HG02623 (cell line): ENCODE data around the gene ZNF813.
A peak's percentile ranks its signal among the peaks of the same experiment; 100 is the strongest.

Source experiments
- ATAC-seq: cut with Tn5 transposase; IDR thresholded peaks from one replicate; pipeline ENCODE4 v1.9.1; 2021; ENCODE audit warnings: moderate library complexity; ENCODE audit not compliant: unreplicated experiment

The ZNF813 gene

DNA sequence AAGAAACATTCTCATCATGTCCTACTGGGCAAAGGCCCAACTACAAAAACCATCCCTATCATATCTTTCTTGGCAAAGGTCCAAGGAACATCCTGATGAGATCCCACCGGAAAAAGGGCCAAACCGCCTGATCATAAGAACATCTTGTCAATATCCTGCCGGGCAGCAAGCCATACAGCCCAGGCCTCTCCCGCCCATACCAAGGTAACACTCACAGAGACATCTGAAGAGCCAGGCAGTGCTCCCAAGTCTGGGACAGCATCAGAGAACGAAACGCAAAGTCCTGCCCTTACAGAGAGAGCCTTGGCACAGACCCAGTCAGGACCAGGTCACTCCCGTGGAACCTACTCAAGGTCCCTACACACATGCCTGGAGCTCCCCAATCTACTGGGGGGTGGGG lies 51.9 kb downstream of the ZNF813 start:
- ATAC-seq, result no peak

DNA sequence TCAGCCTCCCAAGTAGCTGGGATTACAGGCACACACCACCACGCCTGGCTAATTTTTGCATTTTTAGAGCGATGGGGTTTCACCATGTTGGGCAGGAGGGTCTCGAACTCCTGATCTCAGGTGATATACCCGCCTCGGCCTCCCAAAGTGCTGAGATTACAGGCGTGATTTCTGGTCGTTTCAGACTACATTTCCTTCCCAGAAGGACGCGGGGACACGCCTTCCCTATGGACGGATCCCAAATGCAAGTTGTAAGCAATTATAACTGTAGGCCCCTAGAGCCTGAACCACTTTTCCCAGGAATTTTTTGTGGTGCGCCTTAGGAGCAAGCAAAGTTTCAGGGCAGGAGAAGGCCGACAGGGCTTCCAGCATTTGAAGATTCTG lies 52.6 kb downstream of the ZNF813 start:
- ATAC-seq, result no peak

DNA sequence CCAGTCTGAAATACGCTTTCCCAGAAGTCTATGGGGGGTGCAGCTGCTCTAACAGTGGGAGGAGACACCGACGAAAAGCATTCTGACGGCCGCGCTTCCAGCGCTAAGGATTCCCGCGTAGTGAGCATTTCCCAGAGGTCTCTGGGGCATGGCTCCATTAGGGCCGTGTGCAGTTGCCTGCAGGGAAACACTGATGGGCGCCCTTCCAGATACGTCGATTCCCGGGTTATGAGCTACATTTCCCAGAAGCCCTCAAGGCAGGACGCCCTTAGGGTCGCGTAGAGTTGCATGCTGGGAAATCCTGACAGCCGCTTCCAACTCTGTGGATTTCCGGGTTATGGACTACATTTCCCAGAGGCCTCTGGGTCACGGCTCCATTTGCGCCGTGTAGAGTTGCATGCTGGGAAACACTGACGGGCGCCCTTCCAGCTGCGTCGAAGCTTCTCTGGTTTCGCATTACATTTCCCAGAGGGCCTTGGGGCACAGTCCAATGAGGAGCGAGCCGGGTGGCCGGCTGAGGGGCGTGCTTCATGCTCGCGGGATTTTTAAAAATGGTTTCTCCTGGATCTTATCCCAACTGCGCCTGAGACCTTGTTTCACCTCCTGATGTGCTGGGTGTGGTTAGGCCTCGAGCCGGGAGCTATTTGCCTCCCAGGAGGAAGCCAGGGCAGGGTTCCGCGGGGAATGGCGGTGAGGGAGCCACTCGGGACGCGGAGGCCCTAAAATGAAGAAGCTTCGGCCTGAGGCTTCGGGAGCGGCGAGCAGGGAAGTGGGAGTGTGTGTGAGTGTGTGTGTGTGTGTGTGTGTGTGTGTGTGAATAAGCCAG lies 53.2 kb downstream of the ZNF813 start:
- peak; percentile 96 for ATAC-seq

DNA sequence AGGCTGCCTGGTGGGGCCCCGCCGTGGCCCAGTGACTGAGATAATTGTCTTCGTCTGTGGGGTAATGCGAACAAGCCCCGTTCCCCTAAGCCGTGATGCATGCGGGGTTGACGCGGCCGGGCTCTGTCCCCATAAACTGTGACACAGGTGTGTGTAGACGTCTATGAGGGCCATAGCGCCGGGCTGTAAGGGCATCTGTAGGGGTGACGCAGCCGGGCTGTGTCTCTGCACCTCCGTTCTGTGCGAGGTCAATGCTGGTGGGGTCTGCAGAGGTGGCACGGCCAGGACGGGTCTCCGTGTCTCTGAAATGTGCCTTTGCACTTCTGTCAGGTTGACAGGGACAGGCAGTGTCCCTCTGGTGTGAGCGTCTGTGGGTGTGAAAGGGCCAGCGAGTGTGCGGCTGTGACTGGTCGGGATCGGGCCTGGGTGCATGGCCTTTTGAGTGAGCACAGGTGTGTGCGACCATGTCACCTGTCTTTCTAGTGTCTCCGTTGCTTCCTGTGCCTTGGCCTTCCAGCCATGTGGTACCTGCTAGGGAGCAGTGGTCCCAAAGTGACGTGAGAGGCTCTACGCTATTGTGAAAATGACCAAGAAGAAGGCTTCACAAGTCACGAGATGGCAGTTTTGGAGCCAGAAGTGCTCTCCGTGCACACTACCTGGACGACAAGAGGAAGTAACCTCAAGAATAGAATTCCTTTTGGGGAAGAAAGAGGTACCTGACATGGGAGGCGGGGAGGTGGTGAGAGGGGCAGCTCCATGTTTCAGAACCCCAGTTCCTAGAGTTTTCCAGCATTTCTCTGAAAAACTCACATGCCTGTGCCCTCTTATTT lies 54.1 kb downstream of the ZNF813 start:
- no peak for ATAC-seq

DNA sequence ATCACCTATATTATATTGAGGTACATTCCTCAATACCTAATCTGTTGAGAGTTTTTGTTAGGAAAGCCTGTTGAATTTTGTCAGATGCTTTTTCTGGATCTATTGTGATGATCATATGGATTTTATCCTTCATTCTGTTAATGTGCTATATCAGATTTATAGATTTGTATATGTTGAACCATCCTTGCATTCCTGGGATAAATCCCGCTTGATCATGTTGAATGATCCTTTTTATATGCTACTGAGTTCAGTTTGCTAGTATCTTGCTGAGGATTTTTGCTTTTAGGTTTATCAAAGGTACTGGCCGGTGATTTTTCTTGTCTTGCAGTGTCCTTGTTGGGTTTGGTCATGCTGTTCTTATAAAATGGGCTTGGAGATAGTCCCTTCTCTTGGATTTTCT lies 58.4 kb downstream of the ZNF813 start:
- ATAC-seq, result no peak

GRCh38 chr19:53530622-53531021 lies 63.1 kb downstream of the ZNF813 start:
- no peak for ATAC-seq

GRCh38 chr19:53531457-53531856 lies 63.9 kb downstream of the ZNF813 start:
- ATAC-seq, result no peak

DNA sequence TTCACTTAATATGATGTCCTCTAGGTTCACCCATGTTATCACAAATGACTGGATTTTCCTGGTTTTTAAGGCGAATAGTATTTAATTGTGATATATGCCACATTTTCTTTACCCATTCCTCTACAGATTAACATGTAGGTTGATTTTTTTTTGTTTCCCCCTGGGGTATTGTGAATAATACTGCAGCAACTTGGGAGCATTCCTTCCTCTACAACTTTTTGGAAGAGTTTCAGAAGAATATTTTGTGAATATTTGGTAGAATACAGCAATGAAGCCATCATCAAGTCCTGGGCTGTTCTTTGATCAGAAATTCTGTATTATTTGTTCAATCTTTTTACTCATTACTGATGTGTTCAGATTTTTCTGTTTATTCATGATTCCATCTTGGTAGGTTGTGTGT lies 64.8 kb downstream of the ZNF813 start:
- no peak for ATAC-seq

DNA sequence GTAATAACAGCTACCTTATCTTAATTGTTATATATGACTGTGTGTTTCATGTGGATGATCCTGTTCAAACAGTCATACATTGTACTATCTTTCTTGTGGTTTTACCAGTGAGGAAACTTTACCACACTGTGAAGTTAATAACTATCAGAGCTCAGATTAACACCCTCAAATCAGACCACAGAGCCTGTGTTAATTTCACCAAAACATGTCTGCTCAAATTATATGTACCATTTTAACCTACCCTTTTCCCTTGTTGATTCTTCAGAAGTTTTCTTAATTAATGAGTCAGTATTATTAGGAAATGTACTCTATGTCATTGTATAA lies 68.7 kb downstream of the ZNF813 start:
- no peak for ATAC-seq

- no peak for ATAC-seq
Observed at GRCh38 chr19:53537121-53537520, 69.6 kb downstream of the ZNF813 start.

GRCh38 chr19:53537521-53538377 lies 70.2 kb downstream of the ZNF813 start, which contains the start of gene ZNF331:
TSS of gene ZNF331 (plus strand) at chr19:53538145. CDS start at chr19:53569377, 31,232 bp downstream.
- peak; percentile 62 for ATAC-seq

- ATAC-seq, result peak; percentile 15
Observed at GRCh38 chr19:53538378-53539109, 71.0 kb downstream of the ZNF813 start.

- no peak for ATAC-seq
Observed at GRCh38 chr19:53540091-53540490, 72.6 kb downstream of the ZNF813 start.

- no peak for ATAC-seq
Observed at GRCh38 chr19:53541971-53542370, 74.4 kb downstream of the ZNF813 start.

- no peak for ATAC-seq
Observed at GRCh38 chr19:53545271-53546065, 77.9 kb downstream of the ZNF813 start.
